ENCODE results near the gene KANSL1. TPM values are rescaled to one million over a fixed set of nuclear protein-coding genes. Genes with fewer than 3 reads are reported as not detected.

Gene KANSL1
- total and polyA plus RNA-seq, 2 experiments from 2014 or later: 37.3 to 84.3 TPM

DNA sequence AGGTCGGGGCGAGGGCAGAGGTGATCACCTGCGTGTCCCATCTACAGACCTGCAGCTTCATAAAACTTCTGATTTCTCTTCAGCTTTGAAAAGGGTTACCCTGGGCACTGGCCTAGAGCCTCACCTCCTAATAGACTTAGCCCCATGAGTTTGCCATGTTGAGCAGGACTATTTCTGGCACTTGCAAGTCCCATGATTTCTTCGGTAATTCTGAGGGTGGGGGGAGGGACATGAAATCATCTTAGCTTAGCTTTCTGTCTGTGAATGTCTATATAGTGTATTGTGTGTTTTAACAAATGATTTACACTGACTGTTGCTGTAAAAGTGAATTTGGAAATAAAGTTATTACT, 165.3 kb downstream of the KANSL1 start:
- Histone ChIP-seq H3K4me2 (no peak overlapping the region), H3K9me2 (replicated peaks; ENCODE audit: insufficient read depth) (no peaks in the 10 kb centered on the region), H3K36me3 (replicated peaks; ENCODE audit: insufficient read depth, low read depth) (no peaks in the 10 kb centered on the region), H3K9me3 (ENCODE audit: low read depth) (no peaks in the 10 kb centered on the region), H3K4me3 (no peak overlapping the region), H3K27me3 (no peaks in the 10 kb centered on the region), H4K20me1 (ENCODE audit: insufficient read depth, poor library complexity, severe bottlenecking) (peaks cover 6% of the 10 kb centered on the region), H2AFZ (no peak overlapping the region), H3K4me1 (ENCODE audit: insufficient read depth) (no peaks in the 10 kb centered on the region), H3K27ac (no peak overlapping the region), H3K79me2 (no peaks in the 10 kb centered on the region)
- DNase-seq (ENCODE audit: low spot score): no peak
- TF ChIP-seq, protein P1, sequence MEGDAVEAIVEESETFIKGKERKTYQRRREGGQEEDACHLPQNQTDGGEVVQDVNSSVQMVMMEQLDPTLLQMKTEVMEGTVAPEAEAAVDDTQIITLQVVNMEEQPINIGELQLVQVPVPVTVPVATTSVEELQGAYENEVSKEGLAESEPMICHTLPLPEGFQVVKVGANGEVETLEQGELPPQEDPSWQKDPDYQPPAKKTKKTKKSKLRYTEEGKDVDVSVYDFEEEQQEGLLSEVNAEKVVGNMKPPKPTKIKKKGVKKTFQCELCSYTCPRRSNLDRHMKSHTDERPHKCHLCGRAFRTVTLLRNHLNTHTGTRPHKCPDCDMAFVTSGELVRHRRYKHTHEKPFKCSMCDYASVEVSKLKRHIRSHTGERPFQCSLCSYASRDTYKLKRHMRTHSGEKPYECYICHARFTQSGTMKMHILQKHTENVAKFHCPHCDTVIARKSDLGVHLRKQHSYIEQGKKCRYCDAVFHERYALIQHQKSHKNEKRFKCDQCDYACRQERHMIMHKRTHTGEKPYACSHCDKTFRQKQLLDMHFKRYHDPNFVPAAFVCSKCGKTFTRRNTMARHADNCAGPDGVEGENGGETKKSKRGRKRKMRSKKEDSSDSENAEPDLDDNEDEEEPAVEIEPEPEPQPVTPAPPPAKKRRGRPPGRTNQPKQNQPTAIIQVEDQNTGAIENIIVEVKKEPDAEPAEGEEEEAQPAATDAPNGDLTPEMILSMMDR (IDR thresholded peaks at IDR 0.05; ENCODE audit: poor library complexity): no peak
- TF ChIP-seq EZH2phosphoT487 (IDR thresholded peaks at IDR 0.05; ENCODE audit: low read depth, severe bottlenecking, unreplicated experiment) (no peak), EZH2 (IDR thresholded peaks at IDR 0.05; ENCODE audit: borderline replicate concordance) (no peak)
- WGBS (ENCODE audit: low lambda C conversion rate, missing lambda C conversion rate): 95% methylated on average over 4 of the region's 4 CpGs

DNA sequence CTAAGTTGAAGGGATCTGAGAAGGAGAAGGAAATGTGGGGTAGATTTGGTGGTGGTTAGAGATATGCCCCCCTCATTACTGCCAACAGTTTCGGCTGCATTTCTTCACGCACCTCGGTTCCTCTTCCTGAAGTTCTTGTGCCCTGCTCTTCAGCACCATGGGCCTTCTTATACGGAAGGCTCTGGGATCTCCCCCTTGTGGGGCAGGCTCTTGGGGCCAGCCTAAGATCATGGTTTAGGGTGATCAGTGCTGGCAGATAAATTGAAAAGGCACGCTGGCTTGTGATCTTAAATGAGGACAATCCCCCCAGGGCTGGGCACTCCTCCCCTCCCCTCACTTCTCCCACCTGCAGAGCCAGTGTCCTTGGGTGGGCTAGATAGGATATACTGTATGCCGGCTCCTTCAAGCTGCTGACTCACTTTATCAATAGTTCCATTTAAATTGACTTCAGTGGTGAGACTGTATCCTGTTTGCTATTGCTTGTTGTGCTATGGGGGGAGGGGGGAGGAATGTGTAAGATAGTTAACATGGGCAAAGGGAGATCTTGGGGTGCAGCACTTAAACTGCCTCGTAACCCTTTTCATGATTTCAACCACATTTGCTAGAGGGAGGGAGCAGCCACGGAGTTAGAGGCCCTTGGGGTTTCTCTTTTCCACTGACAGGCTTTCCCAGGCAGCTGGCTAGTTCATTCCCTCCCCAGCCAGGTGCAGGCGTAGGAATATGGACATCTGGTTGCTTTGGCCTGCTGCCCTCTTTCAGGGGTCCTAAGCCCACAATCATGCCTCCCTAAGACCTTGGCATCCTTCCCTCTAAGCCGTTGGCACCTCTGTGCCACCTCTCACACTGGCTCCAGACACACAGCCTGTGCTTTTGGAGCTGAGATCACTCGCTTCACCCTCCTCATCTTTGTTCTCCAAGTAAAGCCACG, 165.9 kb downstream of the KANSL1 start:
- H3K4me3 ChIP-seq: no peak overlapping the region
- peaks cover 6% of the 10 kb centered on the region for H4K20me1 ChIP-seq (ENCODE audit: insufficient read depth, poor library complexity, severe bottlenecking)
- no peak overlapping the region for H2AFZ ChIP-seq
- no peaks in the 10 kb centered on the region for H3K9me3 ChIP-seq (ENCODE audit: low read depth)
- H3K27me3 ChIP-seq: no peaks in the 10 kb centered on the region
- no peaks in the 10 kb centered on the region for H3K36me3 ChIP-seq (replicated peaks; ENCODE audit: insufficient read depth, low read depth)
- H3K9me2 ChIP-seq (replicated peaks; ENCODE audit: insufficient read depth): no peaks in the 10 kb centered on the region
- no peak for DNase-seq (ENCODE audit: low spot score)
- no peak overlapping the region for H3K27ac ChIP-seq
- no peaks in the 10 kb centered on the region for H3K79me2 ChIP-seq
- WGBS (ENCODE audit: low lambda C conversion rate, missing lambda C conversion rate): 88% methylated on average over 12 of the region's 12 CpGs
- no peak overlapping the region for H3K4me2 ChIP-seq
- H3K4me1 ChIP-seq (ENCODE audit: insufficient read depth): no peaks in the 10 kb centered on the region
- no peak for TF ChIP-seq EZH2phosphoT487 (IDR thresholded peaks at IDR 0.05; ENCODE audit: low read depth, severe bottlenecking, unreplicated experiment)
- TF ChIP-seq, protein P1 (IDR thresholded peaks at IDR 0.05; ENCODE audit: poor library complexity): no peak
- TF ChIP-seq EZH2 (IDR thresholded peaks at IDR 0.05; ENCODE audit: borderline replicate concordance): no peak

DNA sequence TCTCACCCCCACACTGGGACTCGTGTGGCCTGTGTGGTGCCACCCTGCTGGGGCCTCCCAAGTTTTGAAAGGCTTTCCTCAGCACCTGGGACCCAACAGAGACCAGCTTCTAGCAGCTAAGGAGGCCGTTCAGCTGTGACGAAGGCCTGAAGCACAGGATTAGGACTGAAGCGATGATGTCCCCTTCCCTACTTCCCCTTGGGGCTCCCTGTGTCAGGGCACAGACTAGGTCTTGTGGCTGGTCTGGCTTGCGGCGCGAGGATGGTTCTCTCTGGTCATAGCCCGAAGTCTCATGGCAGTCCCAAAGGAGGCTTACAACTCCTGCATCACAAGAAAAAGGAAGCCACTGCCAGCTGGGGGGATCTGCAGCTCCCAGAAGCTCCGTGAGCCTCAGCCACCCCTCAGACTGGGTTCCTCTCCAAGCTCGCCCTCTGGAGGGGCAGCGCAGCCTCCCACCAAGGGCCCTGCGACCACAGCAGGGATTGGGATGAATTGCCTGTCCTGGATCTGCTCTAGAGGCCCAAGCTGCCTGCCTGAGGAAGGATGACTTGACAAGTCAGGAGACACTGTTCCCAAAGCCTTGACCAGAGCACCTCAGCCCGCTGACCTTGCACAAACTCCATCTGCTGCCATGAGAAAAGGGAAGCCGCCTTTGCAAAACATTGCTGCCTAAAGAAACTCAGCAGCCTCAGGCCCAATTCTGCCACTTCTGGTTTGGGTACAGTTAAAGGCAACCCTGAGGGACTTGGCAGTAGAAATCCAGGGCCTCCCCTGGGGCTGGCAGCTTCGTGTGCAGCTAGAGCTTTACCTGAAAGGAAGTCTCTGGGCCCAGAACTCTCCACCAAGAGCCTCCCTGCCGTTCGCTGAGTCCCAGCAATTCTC, 166.8 kb downstream of the KANSL1 start:
- H3K27me3 ChIP-seq: no peaks in the 10 kb centered on the region
- H3K4me1 ChIP-seq (ENCODE audit: insufficient read depth): no peaks in the 10 kb centered on the region
- no peak overlapping the region for H3K4me2 ChIP-seq
- H3K27ac ChIP-seq: no peak overlapping the region
- no peaks in the 10 kb centered on the region for H3K9me2 ChIP-seq (replicated peaks; ENCODE audit: insufficient read depth)
- no peak for DNase-seq (ENCODE audit: low spot score)
- no peak overlapping the region for H3K4me3 ChIP-seq
- no peaks in the 10 kb centered on the region for H3K9me3 ChIP-seq (ENCODE audit: low read depth)
- no peaks in the 10 kb centered on the region for H3K79me2 ChIP-seq
- H3K36me3 ChIP-seq (replicated peaks; ENCODE audit: insufficient read depth, low read depth): no peaks in the 10 kb centered on the region
- H2AFZ ChIP-seq: no peak overlapping the region
- WGBS (ENCODE audit: low lambda C conversion rate, missing lambda C conversion rate): 89% methylated on average over 17 of the region's 17 CpGs
- TF ChIP-seq EZH2 (IDR thresholded peaks at IDR 0.05; ENCODE audit: borderline replicate concordance) (no peak), EZH2phosphoT487 (IDR thresholded peaks at IDR 0.05; ENCODE audit: low read depth, severe bottlenecking, unreplicated experiment) (no peak)
- TF ChIP-seq, protein P1 (IDR thresholded peaks at IDR 0.05; ENCODE audit: poor library complexity): no peak
- peaks cover 6% of the 10 kb centered on the region for H4K20me1 ChIP-seq (ENCODE audit: insufficient read depth, poor library complexity, severe bottlenecking)

Measured in hepatocyte (in vitro differentiated cells).